Measurements from ENCODE around the gene HS3ST2. TPM values are rescaled to one million over a fixed set of nuclear protein-coding genes. Genes with fewer than 3 reads are reported as not detected.

The HS3ST2 gene
- total RNA-seq, 4 donors from 2014 or later: 0.71 to 2.2 (median 1.5) TPM

GRCh38 chr16:22843856-22844255, 29.9 kb downstream of the HS3ST2 start:
- no peaks in the 10 kb centered on the region for H3K36me3 ChIP-seq
- peaks cover 0 to 17% (median 0%) of the 10 kb centered on the region in 4 donors for H3K27me3 ChIP-seq
- WGBS: 62% methylated on average over 2 of the region's 2 CpGs
- H3K4me1 ChIP-seq: no peaks in the 10 kb centered on the region
- H3K4me3 ChIP-seq: no peak overlapping the region
- H3K9me3 ChIP-seq: no peaks in the 10 kb centered on the region
- intact Hi-C loops (cut with DNase I): no loop called here
- DNase-seq (ENCODE audit: extremely low spot score): no peak
- H3K27ac ChIP-seq (replicated peaks in 1 of 4): no peak overlapping the region
- TF ChIP-seq CTCF (IDR thresholded peaks at IDR 0.05) (no peak), EP300 (IDR thresholded peaks at IDR 0.05) (no peak), POLR2A (IDR thresholded peaks at IDR 0.05; ENCODE audit: low read depth) (no peak), POLR2AphosphoS5 (IDR thresholded peaks at IDR 0.05) (no peak)

- Histone ChIP-seq H3K27me3 (peaks cover 0 to 19% (median 0%) of the 10 kb centered on the region in 4 donors), H3K4me3 (no peak overlapping the region), H3K4me1 (no peaks in the 10 kb centered on the region), H3K9me3 (no peaks in the 10 kb centered on the region), H3K27ac (replicated peaks in 1 of 4) (no peak overlapping the region), H3K36me3 (no peaks in the 10 kb centered on the region)
- intact Hi-C loops (cut with DNase I): no loop called here
- peak; percentile 68 for DNase-seq (ENCODE audit: extremely low spot score)
- TF ChIP-seq POLR2A (IDR thresholded peaks at IDR 0.05; ENCODE audit: low read depth): no peak
- TF ChIP-seq EP300 (IDR thresholded peaks at IDR 0.05): no peak
- TF ChIP-seq POLR2AphosphoS5 (IDR thresholded peaks at IDR 0.05): no peak
- no peak for TF ChIP-seq CTCF (IDR thresholded peaks at IDR 0.05)
- 66% methylated on average over 3 of the region's 3 CpGs for WGBS
These were observed 30.5 kb downstream of the HS3ST2 start for GRCh38 chr16:22844416-22844815.

DNA sequence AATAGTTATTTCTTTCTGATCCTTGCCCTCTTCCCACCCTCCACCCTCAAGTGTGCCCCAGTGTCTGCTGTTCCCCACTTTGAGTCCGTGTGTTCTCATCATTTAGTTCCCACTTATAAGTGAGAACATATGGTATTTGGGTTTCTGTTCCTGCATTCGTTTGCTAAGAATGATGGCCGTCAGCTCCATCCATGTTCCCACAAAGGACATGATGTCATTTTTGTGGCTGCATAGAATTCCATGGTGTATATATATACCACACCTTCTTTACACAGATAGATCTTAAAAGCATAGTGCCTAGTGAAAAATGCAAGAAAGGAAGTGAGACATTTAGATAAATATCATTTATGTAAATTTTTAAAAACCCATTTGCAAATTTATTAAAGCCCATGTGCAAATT, 33.1 kb downstream of the HS3ST2 start:
- no peaks in the 10 kb centered on the region for H3K9me3 ChIP-seq
- peaks cover 0 to 37% (median 0%) of the 10 kb centered on the region in 4 donors for H3K27me3 ChIP-seq
- intact Hi-C loops (cut with DNase I): no loop called here
- no peak overlapping the region for H3K4me3 ChIP-seq
- no peaks in the 10 kb centered on the region for H3K36me3 ChIP-seq
- DNase-seq (ENCODE audit: extremely low spot score): peak; percentile 55
- TF ChIP-seq POLR2AphosphoS5 (IDR thresholded peaks at IDR 0.05) (no peak), EP300 (IDR thresholded peaks at IDR 0.05) (no peak), POLR2A (IDR thresholded peaks at IDR 0.05; ENCODE audit: low read depth) (no peak), CTCF (IDR thresholded peaks at IDR 0.05) (no peak)
- no peaks in the 10 kb centered on the region for H3K4me1 ChIP-seq
- 83% methylated on average over 3 of the region's 3 CpGs for WGBS
- no peak overlapping the region for H3K27ac ChIP-seq (replicated peaks in 1 of 4)

DNA sequence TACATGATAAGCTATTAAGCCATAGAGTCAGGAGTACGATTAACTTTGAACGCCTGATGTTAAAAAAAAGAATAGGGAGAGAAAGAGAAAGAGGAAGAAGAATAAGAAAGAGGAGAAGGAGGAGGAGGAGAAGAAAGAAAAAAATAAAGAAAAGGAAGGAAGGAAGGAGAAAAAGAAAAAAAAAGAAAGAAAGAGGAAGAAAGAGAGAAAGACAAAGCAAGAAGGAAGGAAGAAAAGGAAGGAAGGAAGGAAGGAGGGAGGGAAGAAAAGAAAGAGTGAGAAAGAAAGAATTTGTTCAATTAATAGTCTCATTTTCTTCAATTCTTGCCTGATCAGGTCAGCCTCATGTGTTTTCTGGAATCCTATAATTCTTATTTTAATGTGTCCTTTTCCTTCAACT, 33.7 kb downstream of the HS3ST2 start:
- peaks cover 0 to 37% (median 0%) of the 10 kb centered on the region in 4 donors for H3K27me3 ChIP-seq
- H3K4me3 ChIP-seq: no peak overlapping the region
- intact Hi-C loops (cut with DNase I): no loop called here
- WGBS: 92% methylated on average over 2 of the region's 2 CpGs
- H3K36me3 ChIP-seq: no peaks in the 10 kb centered on the region
- no peak overlapping the region for H3K27ac ChIP-seq (replicated peaks in 1 of 4)
- no peak for TF ChIP-seq POLR2AphosphoS5 (IDR thresholded peaks at IDR 0.05)
- TF ChIP-seq CTCF (IDR thresholded peaks at IDR 0.05): no peak
- no peaks in the 10 kb centered on the region for H3K4me1 ChIP-seq
- no peaks in the 10 kb centered on the region for H3K9me3 ChIP-seq
- DNase-seq (ENCODE audit: extremely low spot score): no peak

DNA sequence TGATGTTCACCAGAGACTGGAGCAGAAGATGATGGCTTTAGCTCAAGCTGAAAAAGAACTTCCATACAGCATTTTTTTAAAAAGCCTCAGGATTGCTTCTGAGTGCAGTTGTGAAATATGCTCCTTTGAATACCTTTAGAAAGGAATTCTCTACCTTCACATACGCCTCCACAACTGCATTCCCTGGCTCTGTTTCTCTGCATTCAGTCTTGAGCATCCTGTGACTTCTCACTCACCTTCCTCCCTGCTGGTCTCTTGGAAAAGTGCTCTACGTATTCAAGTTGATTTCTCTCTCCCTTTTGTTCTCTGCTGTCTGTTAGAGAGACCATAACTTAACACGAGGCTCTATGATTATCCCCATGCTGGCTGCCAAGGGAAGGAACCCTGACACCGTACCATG, 34.5 kb downstream of the HS3ST2 start:
- peak; percentile 68 for DNase-seq (ENCODE audit: extremely low spot score)
- 36% methylated on average over 4 of the region's 4 CpGs for WGBS
- no peak for TF ChIP-seq POLR2A (IDR thresholded peaks at IDR 0.05; ENCODE audit: low read depth)
- TF ChIP-seq POLR2AphosphoS5 (IDR thresholded peaks at IDR 0.05): no peak
- TF ChIP-seq CTCF (IDR thresholded peaks at IDR 0.05): no peak
- no peak for TF ChIP-seq EP300 (IDR thresholded peaks at IDR 0.05)
- Histone ChIP-seq H3K4me1 (no peaks in the 10 kb centered on the region), H3K27ac (replicated peaks in 1 of 4) (no peak overlapping the region), H3K27me3 (peaks cover 0 to 30% (median 0%) of the 10 kb centered on the region in 4 donors), H3K4me3 (no peak overlapping the region), H3K9me3 (no peaks in the 10 kb centered on the region), H3K36me3 (no peaks in the 10 kb centered on the region)
- intact Hi-C loops (cut with DNase I): no loop called here

Measured in esophagus muscularis mucosa (tissue), 4 donors.